Endometrial microvascular endothelial cells (primary cell): ENCODE data around the gene STPG1. TPM values are rescaled to one million over a fixed set of nuclear protein-coding genes. Genes with fewer than 3 reads are reported as not detected.
"Not testable (repeated sequence)": the region's sequence is repeated elsewhere in the genome, so short reads cannot be mapped to it uniquely, and the experiment has no call there.

Source experiments
- in situ Hi-C: cut with HindIII; loops from 2 replicates; pipeline ENCODE4 v1.10.0; 2017; ENCODE audit warnings: low sequenced_read_pairs, low pct_unique_long_range_greater_than_20kb; ENCODE audit errors: inconsistent ontology term
- total RNA-seq: library from RNA; depleted of rRNA; stranded (reverse); fragments of >200 nt; gene quantifications from one replicate; pipeline ENCODE4 v1.2.3, GENCODE V29; 2015; ENCODE audit errors: inconsistent ontology term

Gene STPG1, protein sequence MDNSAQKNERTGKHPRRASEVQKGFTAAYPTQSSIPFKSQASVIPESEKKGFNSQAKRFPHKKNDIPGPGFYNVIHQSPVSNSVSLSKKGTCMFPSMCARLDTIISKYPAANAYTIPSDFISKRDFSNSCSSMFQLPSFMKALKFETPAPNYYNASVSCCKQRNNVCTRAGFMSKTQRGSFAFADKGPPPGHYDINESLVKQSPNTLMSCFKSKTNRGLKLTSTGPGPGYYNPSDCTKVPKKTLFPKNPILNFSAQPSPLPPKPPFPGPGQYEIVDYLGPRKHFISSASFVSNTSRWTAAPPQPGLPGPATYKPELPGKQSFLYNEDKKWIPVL
- total RNA-seq = 4.1 TPM

DNA sequence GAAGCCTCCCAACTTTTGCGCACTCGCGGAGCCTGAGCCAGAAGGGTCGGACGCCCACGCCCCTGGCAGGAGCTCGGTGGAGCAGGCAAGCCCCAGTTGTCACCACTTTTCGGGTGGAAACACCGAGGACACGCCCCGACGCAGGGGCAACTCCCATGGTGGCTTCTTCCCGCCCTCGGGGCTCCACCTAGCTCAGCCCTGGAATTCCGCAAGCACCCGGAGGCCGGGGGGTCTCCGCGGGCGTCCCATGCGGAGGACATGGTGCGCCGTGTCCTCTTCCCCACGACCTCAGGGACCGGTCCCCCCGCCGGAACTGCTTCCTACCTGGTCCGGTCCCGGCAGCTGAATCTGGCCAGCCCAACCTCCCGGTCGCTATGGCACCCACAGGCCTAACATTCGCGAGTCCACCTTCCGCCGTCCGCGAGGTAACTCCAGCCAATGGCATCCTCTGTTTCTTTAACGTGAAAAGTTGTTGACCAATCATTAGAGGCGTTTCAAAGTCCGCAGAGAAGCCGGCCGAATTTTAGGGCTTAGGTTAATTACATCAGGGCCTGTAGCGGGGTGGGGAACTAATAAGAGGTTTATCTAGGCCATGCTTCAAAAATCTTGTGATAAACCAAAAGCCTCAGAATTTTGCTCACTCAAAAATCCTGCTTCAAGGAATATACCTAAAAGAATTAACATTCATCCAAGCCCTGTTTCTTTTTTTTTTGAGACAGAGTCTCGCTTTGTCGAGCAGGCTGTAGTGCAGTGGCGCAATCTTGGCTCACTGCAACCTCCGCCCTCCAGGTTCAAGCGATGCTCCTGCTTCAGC is at the start of gene STPG1:
Gene STPG1, minus strand, starts transcription at position 433 of the 814 bp plus-strand sequence. CDS start 12,394 bp downstream, outside the sequence.
- in situ Hi-C loops = no loop called here

DNA sequence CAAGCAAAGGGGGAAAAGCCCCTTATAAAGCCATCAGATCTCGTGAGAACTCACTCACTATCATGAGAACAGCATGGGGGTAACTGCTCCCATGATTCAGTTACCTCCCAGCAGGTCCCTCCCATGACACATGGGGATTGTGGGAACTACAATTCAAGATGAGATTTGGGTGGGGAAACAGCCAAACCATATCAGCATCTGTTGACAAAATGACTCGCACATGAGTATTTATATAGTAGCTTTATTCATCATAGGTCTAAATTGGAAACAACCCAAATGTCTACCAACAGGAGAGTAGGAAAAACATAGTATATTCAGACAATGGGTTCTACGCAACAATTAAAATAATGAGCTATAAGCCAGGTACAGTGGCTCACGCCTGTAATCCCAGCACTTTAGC is 48.5 kb upstream of the STPG1 start:
- in situ Hi-C loops = not testable (repeated sequence)

DNA sequence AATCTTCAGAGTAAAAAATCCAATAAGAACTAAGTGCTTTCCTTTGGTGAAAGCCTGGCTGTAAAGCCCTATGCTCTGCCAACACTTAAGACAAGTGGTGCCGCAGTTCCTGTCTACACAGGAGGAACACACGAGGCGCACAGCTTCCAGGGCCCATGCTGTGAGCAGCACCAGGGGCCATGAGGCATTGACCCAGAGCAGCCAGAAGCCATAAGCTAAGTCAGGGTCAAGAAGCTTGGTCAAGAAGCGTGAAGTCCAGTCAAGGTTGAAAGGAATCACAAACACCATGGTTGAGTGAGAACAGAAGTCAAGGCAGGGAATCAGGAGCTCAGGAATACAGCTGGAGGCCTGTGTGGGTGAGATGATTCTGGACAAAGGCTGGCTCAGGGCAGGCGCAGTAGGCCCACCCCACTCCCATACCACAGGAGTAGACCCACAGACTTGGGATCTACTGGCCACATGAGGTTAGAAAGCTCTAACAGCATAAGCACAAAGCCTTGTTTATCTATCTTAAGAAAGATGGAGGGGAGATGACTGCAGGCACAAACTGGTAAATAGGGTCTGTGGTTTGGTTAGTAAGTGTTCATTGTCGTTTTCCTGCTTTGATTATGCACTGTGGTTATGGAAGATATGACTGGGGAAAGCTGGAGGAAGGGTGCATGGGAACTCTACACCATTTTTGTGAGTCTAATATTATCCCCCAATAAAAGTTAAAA is 46.1 kb upstream of the STPG1 start:
- in situ Hi-C loops = no loop called here

DNA sequence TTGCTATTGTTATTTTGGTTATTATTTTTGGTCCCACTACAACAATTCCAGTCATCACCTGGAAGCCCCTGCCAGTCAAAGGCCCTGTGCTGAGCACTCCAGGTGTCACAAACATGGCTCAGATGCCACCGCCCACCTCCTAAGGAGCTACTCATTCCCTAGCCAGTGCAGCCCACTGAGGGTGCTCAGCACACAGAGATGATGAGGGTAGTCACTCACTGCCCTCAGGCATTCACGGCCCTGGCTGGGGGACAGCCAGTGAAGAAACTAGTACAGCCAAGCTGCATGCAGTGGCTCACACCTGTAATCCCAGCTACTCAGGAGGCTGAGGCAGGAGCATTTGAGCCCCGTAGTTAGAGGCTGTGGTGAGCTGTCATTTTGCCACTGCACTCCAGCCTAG is 44.3 kb upstream of the STPG1 start:
- in situ Hi-C loops = no loop called here

DNA sequence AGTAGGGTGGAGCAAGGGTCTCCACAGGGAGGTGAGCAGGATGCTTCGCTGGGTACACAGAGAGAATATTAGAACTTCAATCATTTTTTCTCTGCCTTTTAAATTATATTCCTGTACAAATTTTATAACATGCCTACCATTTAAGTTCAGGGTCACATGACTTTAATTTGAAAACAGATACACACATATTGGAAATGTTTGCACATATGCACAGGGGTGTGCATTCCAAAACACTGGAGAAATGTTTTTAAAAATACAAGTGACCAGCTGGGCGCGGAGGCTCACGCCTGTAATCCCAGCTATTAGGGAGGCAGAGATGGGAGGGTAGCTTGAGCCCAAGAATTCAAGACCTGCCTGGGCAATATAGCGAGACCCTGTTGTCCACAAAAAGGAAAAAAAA is 41.7 kb upstream of the STPG1 start:
- in situ Hi-C loops = no loop called here

DNA sequence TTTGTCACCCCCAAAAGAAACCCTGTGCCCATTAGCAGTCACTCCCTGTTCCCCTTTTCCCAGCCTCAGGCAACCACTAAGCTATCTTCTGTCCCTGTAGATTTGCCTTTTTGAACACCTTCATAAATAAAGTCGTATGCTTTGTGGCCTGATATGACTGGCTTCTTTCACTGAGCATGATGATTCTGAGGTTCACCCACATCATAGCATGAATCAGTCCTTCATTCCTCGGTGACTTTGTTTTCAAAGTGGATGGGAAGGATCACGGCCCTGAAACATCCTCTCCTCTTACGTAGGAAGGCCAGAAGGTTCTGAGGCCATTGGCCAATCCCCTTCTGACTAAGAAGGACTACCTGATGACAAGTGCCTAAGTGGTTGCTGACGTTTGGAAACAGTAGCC is 41.1 kb upstream of the STPG1 start:
- in situ Hi-C loops = no loop called here

DNA sequence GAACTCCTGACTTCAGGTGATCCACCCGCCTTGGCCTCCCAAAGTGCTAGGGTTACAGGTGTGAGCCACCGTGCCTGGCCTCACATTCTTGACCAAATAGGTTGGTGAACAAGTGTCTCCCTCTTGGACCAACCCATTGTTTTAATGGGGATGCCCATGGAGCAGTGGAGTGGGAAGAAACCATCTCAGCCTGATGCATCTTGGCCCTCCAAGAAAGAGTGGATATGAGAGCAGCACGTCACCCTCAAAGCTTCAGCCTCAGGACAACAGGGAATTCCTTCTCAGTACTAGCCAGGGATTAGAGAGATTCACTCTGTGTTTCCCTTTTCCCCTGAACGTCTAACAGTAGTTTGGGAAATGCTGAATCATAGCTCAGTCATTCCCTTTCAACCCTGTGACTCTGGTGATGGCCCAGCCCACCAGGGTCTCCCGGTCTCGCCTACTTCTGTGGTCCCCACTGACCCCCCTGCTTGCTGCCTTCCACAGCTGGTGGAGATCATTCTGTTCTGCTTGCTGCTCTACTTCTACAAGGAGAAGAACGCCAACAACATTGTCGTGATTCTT is 39.4 kb upstream of the STPG1 start:
- in situ Hi-C loops = no loop called here

DNA sequence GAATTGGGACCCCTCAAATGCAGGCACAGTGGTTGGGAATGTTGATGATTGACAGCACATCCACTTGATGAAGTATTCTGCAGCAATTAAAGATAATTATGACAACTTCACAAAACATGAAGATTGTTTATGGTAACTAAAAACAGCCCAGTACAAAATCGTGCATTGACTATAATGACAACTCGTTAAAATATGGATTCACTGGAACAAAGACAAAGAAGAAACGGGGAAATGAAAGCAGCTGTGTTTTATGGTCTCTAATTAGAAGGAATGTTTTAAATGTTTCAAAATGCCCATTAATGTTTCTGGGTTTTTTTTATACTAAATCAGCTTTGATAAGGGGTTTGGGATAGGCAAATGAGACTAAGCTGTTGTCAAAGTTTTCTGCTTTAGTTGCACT is 38.2 kb upstream of the STPG1 start:
- in situ Hi-C loops = no loop called here

DNA sequence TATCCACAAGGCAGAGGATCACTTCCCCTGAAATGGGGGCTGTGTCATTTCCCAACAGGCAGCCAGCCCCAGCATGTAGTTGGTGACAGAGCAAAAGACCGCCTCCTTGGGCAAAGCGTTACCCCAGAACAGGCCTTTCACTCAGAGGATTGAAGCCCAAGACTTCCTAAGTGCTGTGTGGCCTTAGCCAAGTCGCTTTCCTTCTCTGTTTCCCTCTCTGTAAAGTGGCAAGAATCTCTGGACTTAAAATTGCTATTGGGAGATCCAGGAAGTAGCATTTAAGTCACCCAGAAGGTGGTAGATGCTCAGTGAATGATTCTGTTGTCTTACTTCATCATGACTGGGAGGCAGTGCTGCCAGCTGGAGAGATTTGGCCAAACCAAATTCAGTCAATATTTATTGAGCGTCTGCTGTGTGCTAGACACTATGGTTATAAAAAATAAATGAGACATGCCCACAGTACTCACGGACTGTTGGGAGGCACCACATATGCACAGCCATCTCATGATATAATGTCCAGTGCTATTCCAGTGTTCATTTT is 37.3 kb upstream of the STPG1 start:
- in situ Hi-C loops = no loop called here

DNA sequence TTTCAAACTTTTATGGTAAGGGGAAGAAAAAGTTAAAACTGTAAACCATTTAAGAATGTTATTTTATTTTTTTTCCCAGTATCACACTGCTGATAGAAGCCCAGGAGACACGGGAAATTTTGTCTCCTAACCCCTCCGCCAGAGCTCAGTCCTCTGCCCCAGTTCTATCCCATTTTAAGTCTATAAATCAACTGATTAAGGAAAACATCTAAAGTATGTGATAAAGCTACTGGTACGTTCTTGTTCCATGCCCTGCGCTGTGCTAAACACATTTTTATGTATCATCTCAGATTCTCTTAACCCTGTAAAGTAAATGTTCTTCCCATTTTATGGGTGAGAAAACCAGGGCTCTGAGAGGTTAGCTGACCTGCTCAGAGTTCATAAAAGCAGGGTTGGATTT is 36.7 kb upstream of the STPG1 start:
- in situ Hi-C loops = no loop called here

DNA sequence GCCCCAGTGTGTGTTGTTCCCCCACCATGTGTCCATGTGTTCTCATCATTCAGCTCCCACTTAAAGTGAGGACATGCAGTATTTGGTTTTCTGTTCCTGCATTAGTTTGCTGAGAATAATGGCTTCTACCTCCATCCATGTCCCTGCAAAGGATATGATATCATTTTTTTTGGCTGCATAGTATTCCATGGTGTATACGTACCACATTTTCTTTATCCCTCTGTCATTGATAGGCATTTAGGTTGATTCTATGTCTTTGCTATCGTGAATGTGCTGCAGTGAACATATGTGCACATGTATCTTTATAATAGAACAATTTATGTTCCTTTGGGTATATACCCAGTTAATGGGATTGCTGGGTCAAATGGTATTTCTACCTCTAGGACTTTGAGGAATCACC is 32.9 kb upstream of the STPG1 start:
- in situ Hi-C loops = not testable (repeated sequence)

DNA sequence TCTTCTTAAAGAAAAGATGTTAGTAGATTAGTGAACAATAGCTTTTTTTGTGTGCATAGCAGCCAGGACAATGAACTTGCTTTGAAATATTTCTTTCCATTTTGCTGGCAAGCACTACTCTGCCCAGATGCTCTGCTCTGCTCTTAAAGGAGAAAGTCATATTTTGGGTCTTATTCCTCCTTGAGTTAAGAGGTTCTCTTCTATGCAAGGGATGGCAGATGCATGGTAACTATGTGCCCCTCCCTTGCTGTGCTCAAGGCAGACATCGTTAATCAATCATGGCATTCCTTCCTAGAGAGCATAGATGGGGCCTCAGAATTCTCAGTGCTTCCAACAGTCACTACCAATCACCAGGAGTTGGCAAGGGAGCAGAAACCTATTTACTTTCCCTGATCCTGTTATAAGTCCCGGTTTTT is 29.7 kb upstream of the STPG1 start:
- in situ Hi-C loops = no loop called here

DNA sequence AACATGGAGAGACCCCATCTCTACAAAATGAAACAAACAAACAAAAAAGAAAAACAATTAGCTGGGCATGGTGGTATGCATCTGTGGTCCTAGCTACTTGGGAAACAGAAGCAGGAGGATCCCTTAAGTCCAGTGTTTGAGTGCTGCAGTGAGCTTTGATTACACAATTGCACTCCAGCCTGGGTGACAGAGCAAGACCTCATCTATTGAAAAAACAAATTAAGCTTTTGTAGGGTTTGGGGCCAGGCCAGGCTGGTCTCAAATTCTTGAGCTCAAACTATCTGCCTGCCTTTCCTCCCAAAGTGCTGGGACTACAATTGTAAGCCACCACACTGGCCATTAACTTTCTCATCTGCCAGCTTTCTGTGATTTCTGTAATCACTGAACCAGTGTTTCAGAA is 29.2 kb upstream of the STPG1 start:
- in situ Hi-C loops = no loop called here

DNA sequence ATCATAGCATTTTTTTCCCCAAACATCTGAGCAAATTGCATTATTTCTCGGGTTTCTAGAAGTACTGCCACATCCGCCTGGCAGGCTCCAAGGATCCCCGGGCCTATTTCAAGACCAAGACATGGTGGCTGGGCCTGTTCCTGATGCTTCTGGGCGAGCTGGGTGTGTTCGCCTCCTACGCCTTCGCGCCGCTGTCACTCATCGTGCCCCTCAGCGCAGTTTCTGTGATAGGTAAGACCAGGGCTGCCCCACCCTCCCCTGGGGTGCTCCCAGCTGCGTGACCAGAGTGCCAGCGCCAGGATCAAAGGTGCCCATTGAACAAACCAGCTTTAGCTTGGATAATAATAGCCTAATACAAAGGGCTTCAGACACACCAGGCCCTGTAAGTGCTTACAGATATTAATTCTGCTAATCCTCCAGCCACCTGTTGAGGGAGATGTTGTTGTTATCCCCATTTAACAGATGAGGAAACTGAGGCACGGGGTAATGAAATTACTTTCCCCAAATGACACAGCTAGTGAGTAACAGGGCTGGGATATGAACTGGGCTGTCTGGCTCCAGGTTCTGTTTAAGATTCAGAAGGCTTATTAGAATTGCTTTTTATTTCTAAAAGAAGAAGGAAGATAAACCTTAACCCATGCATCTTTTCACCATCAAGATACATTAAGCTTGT is 28.6 kb upstream of the STPG1 start:
- in situ Hi-C loops = no loop called here

DNA sequence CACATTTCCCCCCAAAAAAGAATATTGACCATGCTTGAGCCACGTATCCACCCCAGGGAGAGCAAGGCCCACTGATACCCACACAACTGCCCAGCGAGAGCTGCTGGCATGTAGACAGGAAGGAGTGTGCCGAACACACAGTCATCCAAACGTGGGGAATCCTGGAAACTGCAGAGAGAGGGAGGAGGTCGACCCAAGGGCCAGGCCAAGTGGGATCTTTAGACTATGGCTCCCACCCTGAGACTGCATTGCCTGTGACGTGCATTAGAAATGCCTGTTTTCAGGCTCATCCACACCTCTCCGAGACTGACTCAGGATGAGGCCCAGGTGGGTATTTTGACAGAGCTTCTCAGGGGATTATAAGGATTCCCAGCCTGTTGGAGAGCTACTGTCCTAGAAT is 27.9 kb upstream of the STPG1 start:
- in situ Hi-C loops = no loop called here

DNA sequence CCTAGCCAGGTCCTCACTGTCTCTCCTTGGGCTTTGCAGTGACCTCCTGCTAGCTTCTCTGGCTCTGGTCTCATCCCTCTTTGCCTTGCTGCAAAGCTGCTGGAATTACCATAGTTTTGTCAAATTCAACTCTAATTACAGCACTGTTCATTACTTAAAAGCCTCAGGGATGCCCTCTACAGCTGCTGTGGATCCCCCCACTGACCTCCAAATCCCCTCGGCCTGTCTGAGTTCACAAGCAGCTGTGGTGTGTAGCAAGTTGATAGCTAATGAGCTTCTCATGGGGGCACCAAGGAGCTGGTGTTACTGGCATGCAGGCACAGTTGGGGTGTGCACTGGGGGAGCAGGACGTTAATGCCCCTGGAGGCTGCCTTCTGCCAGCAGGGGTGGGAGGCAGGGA is 26.9 kb upstream of the STPG1 start:
- in situ Hi-C loops = no loop called here

DNA sequence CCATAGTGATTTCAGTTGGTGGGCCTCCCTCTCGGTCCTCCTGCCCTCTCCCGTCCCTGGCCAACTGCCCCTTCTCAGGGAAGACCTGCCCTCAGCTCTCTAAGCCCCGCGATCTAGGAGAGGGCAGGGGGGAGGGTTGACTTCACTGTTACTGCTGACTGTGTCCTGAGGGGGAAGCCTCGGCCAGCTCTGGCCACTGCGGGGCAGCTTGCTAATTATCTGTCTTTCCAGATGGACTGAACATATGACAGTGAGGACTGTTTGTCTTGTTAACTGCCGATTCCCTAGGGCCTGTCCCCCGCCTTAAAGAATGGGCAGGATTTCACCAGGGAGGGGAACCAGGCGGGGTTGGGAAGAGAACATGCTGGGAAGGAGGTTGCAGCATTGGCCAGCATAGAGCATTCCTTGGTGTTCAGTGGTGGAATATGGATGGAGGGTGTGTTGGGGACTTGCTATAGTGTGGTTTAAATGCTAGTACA is 24.9 kb upstream of the STPG1 start:
- in situ Hi-C loops = no loop called here

DNA sequence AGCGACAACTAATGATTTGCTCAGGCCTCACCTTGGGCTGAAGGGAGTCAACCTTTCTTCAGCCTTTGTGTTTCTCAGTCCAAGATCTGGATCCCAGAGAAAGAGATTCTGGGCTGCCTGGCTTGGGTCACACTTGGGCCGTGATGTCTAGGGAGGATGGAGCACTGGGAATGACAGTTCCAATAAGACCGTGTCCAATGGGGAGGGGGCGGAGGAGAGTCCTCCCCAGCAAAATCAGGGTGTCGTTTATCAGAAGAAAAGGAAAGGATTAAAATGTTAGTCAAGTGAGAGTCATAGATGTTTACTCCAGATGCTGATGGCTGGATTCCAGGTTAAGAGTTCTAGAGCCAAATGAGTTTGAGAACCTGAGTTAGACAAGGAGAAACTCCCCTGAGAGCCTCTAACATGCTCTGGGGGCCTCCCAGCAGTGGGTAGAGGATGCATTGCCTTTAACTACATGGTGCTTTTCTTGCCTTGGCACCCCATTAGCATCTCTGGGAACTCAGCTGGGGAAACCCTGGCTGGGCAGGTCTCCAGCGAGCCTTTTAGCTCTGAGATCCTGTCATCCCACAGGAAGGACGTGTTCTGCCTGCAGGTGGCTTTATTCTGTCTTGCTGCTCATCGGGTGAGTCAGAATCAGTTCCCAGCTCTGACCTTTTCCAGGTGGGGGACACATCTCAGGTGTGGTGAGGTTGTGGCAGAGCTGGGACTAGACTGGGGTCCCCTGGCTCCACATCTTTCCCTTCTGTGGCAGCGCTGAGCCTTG is 24.2 kb upstream of the STPG1 start:
- in situ Hi-C loops = no loop called here
